HG02588 (cell line): ENCODE data around the gene KANK2.

Experiments used
- ATAC-seq: cut with Tn5 transposase; IDR thresholded peaks from one replicate; pipeline ENCODE4 v1.9.1; 2021; ENCODE audit warnings: mild to moderate bottlenecking, moderate library complexity; ENCODE audit not compliant: unreplicated experiment

KANK2 gene

DNA sequence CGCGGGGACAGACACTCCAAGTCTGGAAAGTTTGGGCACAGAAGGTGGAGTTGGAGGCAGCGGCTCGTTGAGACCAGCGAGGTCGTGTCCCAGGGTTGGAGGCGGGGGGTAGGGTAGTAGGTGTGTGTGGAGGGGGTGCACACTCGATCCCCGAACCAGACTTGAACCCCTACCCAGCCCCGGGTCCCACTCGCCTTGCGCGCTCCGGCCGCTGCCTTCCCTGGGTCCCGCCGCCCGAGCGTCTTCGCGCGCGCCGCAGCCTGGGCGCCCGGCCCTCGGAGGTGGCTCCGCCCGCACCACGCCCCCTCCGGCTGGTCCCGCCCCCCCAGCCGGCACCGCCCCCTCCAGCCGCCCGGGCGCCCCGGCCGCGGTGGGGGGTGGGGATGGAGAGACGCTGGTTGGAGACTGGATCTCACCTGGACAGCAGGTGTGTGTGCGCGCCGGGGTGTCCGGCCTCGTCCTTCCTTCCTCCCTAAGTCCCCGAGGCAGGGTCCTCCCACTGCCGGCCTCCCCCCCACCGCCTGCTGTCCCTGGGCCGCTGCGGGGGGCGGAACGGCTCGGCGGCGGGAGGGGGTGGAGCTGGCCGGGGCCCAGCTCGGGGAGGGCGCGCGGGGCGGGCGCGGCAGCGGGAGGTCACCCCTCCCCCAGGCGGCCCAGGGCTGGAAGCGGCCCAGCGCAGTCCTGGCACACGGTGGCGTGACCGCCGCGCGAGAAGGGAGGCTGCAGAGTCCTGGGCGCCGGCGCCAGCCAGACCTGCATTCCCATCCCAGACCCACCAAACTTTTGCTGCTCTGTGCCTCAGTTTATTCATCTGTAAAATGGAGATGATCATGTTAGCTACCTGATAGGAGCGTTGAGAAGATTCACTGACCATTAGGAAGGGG is at the start of gene KANK2:
TSS of gene KANK2 (minus strand) at position 255 of the 884 bp plus-strand sequence. CDS start 3,034 bp downstream, outside the sequence.
- ATAC-seq, result peak; percentile 71

DNA sequence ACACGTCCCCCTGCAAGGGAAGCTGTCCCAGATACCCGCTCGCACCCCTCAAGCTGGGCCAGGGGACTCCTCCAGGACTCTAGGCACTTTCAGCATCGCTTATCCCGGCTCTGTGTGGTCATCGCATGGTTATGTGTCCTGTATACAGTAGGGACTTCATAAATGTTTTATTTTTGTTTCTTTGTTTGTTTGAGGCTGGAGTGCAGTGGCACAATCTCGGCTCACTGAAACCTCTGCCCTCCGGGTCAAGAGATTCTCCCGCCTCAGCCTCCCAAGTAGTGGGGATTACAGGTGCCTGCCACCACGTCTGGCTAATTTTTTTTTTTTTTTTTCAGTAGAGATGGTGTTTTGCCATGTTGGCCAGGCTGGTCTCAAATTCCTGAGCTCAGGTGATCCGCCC is 49.6 kb upstream of the KANK2 start:
- ATAC-seq, result no peak

DNA sequence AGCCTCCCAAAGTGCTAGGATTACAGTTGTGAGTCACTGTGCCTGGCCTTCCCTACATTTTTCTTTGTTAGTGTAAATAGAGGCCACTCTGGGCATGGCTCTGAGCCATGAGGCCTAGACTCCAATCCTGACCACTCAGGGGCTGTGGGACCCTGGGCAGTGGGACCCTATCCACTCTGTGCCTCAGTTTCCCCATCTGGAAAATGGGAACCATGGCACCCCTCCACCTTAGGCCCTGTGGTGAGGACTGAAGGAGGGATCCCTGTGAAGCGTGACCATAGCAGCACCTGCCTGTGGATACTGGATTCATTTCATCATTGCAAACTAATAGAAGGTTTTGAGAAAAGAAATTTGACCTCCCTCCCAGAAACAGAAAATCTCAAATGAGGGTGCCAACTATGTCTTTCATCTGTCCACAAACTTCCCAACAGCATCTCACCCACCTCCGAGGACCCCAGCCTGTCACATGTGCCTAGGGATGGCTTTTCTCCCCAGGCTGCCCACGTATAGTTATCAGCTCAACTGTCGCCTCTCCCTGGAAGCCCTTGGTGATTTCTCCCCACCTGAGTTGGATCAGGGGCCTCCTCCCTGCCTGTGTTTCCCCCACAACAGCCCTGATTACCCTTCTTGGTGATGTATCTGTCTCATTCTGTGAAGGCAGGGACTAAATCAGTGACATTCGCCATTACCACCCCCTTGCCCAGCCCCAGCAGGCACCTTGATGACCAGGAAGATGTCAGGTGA is 47.7 kb upstream of the KANK2 start:
- ATAC-seq, result no peak

DNA sequence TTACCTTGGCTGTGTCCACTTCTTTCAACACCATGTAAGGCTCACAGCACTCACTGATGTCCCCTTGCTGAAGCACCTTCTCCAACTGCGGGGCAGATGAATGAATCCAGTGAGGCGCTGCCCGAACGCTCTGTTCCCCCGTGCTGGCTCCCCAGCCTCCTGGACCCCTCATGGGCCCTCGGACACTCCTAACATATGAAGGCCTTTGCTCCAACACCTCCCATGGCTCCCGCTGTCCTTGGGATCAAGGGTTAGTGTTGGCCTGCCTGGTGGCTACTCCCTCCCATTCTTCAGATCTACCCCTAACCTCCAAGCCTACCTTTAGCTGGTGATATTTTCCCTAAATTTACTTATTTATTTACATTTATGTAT is 46.4 kb upstream of the KANK2 start:
- no peak for ATAC-seq

DNA sequence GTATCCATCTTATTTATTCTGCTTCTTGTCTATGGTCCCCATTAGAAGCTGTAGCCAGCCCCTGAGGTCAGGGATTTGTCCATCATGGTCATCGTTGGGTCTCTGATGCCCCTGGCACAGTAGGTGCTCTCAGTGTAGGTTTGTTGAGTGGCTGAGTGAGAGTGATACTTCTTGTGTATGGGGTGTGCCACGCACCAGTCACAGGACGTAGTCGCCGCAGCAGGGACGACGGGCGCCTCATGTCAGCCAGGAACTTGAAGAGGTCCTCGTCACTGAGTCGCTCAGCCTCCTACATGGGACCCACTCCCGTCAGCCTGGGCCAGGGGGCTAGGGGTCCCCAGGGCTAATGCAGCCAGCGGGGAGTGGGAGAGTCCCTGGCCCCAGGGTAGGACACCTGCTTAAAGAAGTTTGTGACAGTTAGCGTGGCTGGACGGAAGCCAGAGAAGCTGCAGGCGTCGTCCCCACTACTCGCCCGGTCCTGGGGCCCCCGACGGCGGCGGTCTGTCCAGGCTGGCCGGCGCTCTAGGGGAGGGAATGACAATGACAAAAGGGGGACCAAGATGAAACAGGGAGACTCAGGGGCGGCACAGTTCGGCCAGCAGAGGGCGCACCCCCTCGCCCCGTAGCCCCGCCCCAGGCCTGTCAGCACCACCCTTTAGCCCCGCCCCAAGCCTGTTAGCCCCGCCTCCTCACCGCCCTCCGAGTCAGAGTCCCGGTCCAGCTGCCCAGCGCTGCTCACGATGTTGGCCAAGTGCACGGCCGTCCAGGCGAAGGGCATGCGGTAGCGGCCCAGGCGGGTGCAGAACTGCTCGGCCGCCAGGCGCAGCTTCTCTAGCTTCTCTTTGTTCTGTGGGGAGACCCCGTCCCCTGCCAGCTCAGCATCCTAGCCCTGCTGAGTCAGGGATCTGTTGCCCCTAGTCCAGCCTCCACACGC is 45.8 kb upstream of the KANK2 start:
- no peak for ATAC-seq

DNA sequence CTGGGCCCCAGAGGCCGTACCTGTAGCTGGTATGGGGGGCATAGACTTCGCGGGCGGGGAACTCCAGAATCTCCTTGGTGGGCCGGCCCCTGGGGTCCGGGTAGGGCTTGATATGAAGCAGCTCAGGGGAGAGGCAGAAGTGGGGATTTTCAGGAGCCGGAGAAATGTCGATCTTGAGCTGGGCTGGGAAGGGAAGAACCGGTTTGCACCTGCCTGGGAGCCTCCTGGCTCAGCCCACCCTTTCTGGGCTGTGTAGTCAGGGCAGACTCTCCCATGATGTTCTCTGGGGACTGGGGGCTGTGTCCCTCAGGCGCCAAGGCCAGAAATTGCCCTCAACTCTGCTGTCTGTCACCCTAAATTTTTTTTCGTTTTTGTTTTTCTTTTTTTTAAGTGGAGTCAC is 44.7 kb upstream of the KANK2 start:
- ATAC-seq, result no peak

DNA sequence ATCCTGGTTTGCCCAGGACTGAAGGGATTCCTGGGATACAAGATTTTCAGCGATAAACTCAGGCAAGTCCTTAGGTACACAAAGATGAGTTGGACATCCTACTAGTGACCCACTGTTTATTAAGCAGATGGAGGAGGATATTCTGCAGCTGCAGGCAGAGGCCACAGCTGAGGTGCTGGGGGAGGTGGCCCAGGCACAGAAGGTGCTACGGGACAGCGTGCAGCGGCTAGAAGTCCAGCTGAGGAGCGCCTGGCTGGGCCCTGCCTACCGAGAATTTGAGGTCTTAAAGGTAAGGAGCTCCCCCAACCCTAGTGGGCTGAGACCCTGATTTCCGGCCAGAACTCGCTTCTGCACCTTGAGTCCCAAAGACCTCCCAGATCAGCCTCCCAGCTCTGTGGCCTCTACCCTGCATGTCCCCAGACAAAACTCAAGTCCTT is 42.7 kb upstream of the KANK2 start:
- no peak for ATAC-seq

DNA sequence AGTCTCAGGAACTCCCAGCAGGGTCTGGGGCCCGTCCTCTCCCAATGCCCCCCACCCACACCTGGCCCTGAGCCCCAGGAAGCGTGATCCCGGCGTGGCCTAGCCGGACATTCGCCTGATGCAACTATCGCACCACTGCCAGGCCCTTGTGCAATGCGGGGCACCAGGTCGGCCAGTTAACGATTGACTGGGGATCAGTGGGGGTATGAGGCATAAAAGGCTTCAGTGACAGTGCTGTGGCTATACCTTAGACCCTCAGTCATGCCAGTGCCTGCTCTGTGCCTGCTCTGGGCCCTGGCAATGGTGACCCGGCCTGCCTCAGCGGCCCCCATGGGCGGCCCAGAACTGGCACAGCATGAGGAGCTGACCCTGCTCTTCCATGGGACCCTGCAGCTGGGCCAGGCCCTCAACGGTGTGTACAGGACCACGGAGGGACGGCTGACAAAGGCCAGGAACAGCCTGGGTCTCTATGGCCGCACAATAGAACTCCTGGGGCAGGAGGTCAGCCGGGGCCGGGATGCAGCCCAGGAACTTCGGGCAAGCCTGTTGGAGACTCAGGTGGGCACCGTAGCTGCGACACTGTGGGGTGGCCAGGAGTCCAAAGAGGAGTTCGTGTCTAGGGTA is 42.1 kb upstream of the KANK2 start, which contains the start of gene ANGPTL8:
TSS of gene ANGPTL8 (plus strand) at position 243 of the 624 bp plus-strand sequence. CDS start at position 262, 19 bp downstream.
- no peak for ATAC-seq

DNA sequence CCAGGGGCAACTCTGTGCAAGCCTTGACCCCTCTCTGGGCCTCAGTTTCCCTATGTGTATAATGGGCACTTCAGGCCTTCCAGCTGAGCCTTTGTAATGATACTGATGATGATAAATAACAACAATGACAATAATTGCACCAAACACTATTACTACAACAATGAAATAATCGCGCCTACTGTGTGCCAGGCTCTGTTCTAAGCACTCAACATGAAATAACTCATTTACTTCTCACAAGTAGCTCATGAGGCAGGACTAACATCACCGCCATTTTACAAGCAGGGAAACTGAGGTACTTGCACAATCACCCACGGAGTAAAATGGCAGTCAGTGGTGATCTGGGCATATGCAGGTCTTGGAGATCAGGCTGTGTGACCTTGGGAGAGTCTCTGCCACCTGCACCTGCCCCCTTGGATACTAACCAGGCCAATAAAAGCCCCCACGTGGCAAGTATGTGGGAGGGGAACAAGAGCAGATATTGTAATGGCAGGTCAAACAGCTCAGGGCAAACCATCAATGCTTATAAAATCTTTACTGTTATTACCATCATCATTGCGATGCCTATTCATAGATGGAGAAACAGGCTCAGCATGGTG is 41.5 kb upstream of the KANK2 start:
- no peak for ATAC-seq

DNA sequence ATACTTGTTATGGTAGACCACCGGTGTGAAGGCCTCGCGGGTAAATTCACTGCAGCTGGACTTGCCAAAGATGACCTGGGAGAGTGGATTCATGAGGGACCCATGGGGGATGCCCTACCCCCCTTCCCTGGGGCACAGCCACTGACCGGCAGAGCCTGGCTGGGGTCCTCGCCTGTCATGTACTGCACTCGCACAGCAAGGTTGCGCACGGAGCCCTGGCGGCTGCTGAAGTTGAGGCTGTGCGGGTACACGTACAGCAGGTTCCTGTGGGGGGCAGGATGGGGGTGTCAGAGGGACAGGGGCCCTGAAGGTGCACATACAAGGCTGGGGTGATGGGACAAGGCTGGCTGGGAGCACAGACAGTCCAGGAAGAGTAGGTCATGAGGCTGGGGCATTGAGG is 40.7 kb upstream of the KANK2 start:
- no peak for ATAC-seq

DNA sequence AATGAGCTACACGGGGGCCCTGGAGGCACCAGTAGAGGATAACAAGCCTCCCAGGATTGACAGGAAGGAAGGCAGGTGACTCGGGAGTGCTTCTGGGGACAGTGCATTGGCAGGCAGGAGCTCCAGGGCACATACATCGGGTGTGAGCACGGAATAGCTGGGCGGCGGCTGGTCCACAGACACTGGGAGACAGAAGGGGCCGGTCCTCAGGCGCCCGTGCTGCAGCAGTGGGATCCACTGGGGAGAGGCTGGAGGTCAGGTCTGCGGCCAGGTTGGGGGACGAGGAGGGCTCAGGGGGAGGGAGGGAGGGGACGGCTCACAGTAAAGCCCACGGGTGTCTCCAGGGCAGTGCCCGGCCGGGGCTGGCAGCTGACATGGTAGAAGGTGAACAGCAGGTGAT is 40.0 kb upstream of the KANK2 start:
- ATAC-seq, result no peak

DNA sequence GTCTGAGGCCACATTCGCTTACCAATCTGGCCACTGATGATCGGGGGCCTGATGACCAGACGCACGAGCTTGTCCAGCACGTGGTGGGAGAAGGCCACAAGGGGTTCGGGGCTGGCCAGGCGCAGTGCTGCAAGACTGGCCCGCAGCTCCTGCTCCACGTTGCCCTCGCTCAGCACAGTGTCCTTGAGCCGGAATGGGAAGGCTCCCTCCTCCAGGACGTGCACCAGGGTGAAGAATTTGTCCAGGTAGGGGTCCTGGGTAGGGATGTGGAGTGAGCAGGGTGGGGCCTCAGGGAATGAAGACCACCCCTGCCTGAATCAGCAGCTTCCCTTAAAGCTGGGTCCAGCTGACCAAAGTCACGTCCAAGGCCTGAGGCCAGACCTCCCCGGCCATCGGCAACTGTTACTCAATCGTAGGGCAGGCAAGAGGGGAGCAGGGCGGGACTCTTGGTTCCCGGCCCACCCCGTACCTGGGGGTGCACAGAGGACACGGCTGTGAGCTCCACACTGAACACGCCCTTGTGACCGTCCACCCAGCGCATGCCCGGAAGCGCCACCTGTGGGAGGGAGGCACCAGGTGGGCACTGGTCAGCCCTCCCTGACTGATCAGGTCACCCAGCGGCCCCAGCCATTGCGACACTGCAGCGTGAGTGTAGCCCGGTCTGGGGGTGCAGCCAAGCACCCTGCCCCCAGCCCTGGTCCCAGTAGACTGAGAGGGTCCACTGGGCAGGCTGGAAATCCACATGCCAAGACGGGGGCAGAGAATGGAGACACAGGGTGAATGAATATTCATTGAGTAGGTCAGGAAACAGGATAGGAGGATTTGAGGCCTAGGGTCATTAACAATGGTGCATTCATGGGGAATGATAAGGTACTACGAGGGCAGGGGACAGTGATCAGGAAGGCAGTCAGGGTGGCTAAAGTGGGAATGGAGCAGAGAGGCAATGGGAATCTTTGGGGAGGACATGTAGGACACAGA is 39.3 kb upstream of the KANK2 start:
- no peak for ATAC-seq

DNA sequence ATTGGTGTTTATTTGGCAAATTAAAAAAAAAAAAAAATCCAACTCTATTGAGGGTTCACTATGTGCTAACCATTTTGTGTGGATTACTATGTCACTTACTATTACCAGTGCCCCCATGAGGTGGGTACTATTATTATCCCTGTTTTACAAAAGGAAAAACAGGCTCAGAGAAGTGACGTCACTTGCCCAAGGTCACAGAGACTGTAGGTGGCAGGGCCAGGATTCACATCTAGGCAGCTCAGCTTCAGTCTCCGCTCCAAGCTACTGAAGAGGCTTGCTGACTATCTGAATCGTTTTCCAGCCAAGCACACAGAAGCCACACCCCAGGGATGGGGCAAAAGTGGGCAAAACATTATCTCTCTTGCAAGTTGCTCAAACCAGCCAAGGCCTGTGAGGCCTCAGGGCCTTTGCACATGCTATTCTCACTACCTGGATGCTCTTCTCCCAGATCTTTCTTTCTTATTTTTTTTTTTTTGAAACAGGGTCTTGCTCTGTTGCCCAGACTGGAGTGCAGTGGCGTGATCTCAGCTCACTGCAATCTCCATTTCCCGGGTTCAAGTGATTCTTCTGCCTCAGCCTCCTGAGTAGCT is 37.2 kb upstream of the KANK2 start:
- ATAC-seq, result no peak

DNA sequence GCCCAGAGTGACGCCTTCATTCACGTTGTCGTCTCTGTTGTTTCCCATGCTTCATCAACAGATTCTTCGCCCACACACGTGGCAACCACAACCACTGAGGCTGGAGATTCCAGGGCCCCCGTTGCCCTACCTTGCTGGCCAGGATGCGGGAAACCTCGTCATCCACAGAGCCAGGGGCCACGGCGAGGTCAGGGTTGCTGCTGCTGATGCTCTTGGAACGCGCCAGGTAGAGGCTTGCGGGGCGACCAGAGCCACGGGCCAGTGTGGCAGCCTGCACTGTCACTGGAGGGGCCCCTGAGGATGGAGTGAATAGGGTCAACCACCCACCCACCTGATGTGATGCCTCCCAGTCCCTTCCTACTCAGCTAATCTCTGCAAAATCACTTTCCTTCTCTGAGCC is 35.7 kb upstream of the KANK2 start:
- no peak for ATAC-seq

DNA sequence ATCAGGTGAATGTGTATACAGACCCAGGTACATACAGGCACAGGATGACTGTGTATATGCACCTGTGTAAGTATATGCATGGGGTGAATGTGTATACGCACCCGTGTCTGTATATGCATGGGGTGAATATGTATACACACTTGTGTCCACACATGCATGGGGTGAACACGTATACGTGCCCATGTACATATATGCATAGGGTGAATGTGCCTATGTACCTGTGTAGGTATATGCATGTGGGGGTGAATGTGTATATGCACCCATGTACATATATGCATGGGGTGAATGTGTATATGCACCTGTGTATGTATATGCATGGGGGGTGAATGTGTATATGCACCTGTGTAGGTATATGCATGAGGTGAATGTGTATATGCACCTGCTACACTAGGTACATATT is 35.2 kb upstream of the KANK2 start:
- no peak for ATAC-seq

DNA sequence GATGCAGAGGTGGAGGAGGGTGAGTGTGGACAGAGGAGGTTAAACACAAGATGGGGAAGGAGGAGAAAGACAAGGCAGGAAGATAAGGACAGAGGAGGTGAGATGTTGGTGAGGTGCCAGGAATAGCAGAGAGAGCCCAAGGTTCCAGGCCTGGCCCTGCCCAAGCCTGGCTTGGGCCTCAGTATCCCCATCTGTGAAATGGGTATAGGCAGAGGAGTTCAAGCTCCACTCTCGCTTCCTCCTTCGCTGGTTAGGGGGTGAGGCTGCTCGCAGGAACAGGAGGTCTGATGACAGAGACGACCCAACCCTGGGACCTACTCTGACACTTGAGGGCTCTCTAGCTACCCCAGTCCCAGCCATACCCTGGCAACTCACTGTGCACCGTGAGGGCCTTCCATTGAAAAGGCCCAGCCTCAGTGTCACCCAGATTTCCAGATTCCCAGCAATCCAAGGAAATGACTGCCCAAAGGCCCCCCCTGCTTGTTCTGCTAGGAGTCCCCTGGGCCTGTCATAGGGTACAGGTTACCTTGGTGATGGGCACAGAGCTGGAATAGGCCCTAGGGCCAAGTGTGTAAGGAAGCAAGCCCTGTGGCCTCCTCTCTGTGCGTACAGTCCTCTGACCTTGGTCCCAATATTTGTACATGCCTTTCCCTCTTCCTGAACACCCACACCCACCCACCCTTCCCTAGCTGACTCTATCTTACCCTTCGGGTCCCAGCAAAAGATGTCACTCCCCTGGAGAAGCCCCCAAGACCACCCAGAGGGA is 33.5 kb upstream of the KANK2 start:
- no peak for ATAC-seq

DNA sequence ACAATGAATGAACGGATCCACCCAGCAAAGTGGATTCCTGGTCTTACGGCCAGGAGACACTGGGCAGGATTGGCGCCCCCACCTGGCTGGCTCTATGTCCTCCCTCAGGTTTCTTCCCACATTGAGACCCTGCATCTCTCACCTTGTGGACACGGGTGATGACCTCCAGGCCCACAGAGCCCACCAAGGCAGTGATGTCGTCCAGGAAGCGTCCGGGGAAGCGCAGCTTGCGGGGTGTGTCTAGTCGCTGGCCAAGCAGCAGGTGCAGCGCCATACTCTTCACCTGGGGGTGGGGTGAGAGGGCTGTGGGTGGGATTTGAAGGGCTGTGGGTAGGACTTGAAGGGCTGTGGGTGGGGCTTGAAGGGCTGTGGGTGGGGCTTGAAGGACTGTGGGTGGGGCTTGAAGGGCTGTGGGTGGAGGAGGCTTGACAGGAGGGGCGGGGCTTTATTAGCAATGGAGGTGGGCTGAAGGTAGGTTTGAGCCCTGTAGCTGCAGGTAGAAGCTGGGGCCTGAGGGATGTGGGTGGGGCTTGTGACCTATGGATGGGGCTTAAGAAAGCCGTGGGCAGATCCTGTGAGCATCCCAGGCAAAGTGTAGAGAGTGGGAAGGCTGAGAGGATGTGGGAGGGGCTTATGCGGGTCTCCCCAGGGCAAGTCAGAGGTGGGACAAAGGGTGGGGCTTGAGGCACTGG is 30.0 kb upstream of the KANK2 start:
- no peak for ATAC-seq
